ENCODE data around the gene MICAL3.
"Not testable (repeated sequence)": the region's sequence is repeated elsewhere in the genome, so short reads cannot be mapped to it uniquely, and the experiment has no call there.

MICAL3 gene

GRCh38 chr22:17988800-17989513 is 35.4 kb downstream of the MICAL3 start:
- H3K4me3 ChIP-seq (ENCODE audit: low read depth, low read length) = no peak overlapping the region
- TF ChIP-seq, protein P1, sequence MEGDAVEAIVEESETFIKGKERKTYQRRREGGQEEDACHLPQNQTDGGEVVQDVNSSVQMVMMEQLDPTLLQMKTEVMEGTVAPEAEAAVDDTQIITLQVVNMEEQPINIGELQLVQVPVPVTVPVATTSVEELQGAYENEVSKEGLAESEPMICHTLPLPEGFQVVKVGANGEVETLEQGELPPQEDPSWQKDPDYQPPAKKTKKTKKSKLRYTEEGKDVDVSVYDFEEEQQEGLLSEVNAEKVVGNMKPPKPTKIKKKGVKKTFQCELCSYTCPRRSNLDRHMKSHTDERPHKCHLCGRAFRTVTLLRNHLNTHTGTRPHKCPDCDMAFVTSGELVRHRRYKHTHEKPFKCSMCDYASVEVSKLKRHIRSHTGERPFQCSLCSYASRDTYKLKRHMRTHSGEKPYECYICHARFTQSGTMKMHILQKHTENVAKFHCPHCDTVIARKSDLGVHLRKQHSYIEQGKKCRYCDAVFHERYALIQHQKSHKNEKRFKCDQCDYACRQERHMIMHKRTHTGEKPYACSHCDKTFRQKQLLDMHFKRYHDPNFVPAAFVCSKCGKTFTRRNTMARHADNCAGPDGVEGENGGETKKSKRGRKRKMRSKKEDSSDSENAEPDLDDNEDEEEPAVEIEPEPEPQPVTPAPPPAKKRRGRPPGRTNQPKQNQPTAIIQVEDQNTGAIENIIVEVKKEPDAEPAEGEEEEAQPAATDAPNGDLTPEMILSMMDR (IDR thresholded peaks at IDR 0.05; ENCODE audit: low read depth, low read length) = no peak

- H3K4me3 ChIP-seq (ENCODE audit: low read depth, low read length) = no peak overlapping the region
- TF ChIP-seq, protein P1 (IDR thresholded peaks at IDR 0.05; ENCODE audit: low read depth, low read length) = no peak
These were observed 38.8 kb downstream of the MICAL3 start for GRCh38 chr22:17985606-17986005.

- H3K4me3 ChIP-seq (ENCODE audit: low read depth, low read length) = not testable (repeated sequence)
These were observed 39.3 kb downstream of the MICAL3 start for GRCh38 chr22:17985071-17985470.

- H3K4me3 ChIP-seq (ENCODE audit: low read depth, low read length) = no peak overlapping the region
- TF ChIP-seq, protein P1 (IDR thresholded peaks at IDR 0.05; ENCODE audit: low read depth, low read length) = no peak
These were observed 40.2 kb downstream of the MICAL3 start for GRCh38 chr22:17984114-17984513.

- no peak overlapping the region for H3K4me3 ChIP-seq (ENCODE audit: low read depth, low read length)
- TF ChIP-seq, protein P1 (IDR thresholded peaks at IDR 0.05; ENCODE audit: low read depth, low read length) = no peak
These were observed 41.7 kb downstream of the MICAL3 start for GRCh38 chr22:17982572-17983141.

GRCh38 chr22:17981497-17981896 is 42.9 kb downstream of the MICAL3 start:
- no peak overlapping the region for H3K4me3 ChIP-seq (ENCODE audit: low read depth, low read length)
- TF ChIP-seq, protein P1 (IDR thresholded peaks at IDR 0.05; ENCODE audit: low read depth, low read length) = no peak

DNA sequence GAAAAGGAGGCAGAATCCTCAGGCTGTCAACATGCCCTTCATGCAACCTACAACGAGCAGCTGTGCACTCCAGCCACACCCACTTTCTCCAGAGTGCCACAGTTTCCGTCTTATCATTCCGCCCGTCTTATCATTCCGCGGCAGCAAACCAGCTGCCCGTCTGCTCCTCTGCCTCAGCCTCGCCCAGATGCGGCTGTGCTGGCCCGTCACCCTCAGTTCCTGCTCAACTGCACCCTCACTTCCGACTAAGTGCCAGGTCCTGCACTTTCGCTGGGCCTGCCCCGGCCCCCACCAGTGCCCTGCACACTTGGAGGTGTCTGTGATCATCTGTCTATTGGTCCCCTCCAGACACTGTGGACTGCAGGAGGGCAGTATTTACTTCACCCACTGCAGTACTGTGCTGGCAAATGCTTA is 43.7 kb downstream of the MICAL3 start:
- TF ChIP-seq, protein P1 (IDR thresholded peaks at IDR 0.05; ENCODE audit: low read depth, low read length) = no peak
- H3K4me3 ChIP-seq (ENCODE audit: low read depth, low read length) = peak overlapping the region; percentile 40

Data from WI38 (cell line).